HUDEP-2 (cell line): ENCODE data around the gene C1orf210.

Source experiments
- DNase-seq, 76 experiments: peaks; one replicate each; lab custom pipeline; 2025; ENCODE audit not compliant: unreplicated experiment in 76 of 76; lab: John Stamatoyannopoulos, UW

Gene C1orf210

GRCh38 chr1:43275826-43276620, 9.4 kb downstream of the C1orf210 start:
- no peak for DNase-seq

- DNase-seq = no peak
These were observed 10.6 kb downstream of the C1orf210 start for GRCh38 chr1:43274804-43275180.

GRCh38 chr1:43274125-43274803, 11.1 kb downstream of the C1orf210 start:
- no peak for DNase-seq

GRCh38 chr1:43273708-43274107, 11.7 kb downstream of the C1orf210 start:
- no peak for DNase-seq

- DNase-seq = no peak
These were observed 12.5 kb downstream of the C1orf210 start for GRCh38 chr1:43272576-43273571.

- no peak for DNase-seq
These were observed 13.2 kb downstream of the C1orf210 start for GRCh38 chr1:43272161-43272560.

GRCh38 chr1:43271186-43272118, 13.9 kb downstream of the C1orf210 start:
- no peak for DNase-seq

- DNase-seq = no peak
These were observed 14.8 kb downstream of the C1orf210 start for GRCh38 chr1:43270421-43271095.

- no peak for DNase-seq
These were observed 15.6 kb downstream of the C1orf210 start, which contains the start of gene TMEM125 for GRCh38 chr1:43269627-43270375. Gene TMEM125 (plus strand): TSS chr1:43269983. CDS start chr1:43272723, 2,740 bp downstream.

- no peak for DNase-seq
These were observed 17.5 kb downstream of the C1orf210 start for GRCh38 chr1:43267818-43268425.

GRCh38 chr1:43267291-43267805, 18.0 kb downstream of the C1orf210 start:
- no peak for DNase-seq

GRCh38 chr1:43266881-43267280, 18.5 kb downstream of the C1orf210 start:
- no peak for DNase-seq

GRCh38 chr1:43265431-43265830, 19.9 kb downstream of the C1orf210 start:
- no peak for DNase-seq

GRCh38 chr1:43258370-43258769, 27.0 kb downstream of the C1orf210 start:
- no peak for DNase-seq

- no peak for DNase-seq
These were observed 28.5 kb downstream of the C1orf210 start for GRCh38 chr1:43256675-43257570.

- DNase-seq = no peak
These were observed 29.8 kb downstream of the C1orf210 start for GRCh38 chr1:43255438-43256210.
